SK-N-SH treated with all-trans-retinoic acid at 6 μM for 48 hours (cell line): ENCODE data around the gene RPS23.

Experiments used
- BACH2 ChIP-seq: fragments of 250-450 bp; sonication (Bioruptor Pico); IDR thresholded peaks from 2 replicates; pipeline ENCODE4 v1.9.0; 2021; ENCODE audit warnings: mild to moderate bottlenecking, borderline replicate concordance
- GLIS3 ChIP-seq: fragments of 250-450 bp; sonication (Bioruptor Pico); IDR thresholded peaks from 2 replicates; pipeline ENCODE4 v1.5.0; 2020; ENCODE audit warnings: mild to moderate bottlenecking, moderate library complexity
- ZFP30 ChIP-seq: fragments of 450-650 bp; formaldehyde crosslinking; IDR thresholded peaks from 2 replicates; pipeline ENCODE4 v1.5.0; 2022; ENCODE audit warnings: mild to moderate bottlenecking, moderate library complexity
- ZNF565 ChIP-seq: fragments of 450-650 bp; formaldehyde crosslinking; conservative IDR thresholded peaks from 2 replicates; pipeline ENCODE4 v1.5.0; 2020; ENCODE audit warnings: low read depth, mild to moderate bottlenecking, moderate library complexity
- ZNF70 ChIP-seq: fragments of 450-650 bp; formaldehyde crosslinking; IDR thresholded peaks from 2 replicates; pipeline ENCODE4 v1.5.0; 2020; ENCODE audit warnings: mild to moderate bottlenecking, moderate library complexity
- TF ChIP-seq, protein P1 (sequence below): fragments of 250-450 bp; sonication (Bioruptor Pico); IDR thresholded peaks from 2 replicates; pipeline ENCODE4 v1.8.0; 2021; ENCODE audit warnings: low read depth, mild to moderate bottlenecking, moderate library complexity, borderline replicate concordance
- TF ChIP-seq, protein P2 (sequence below): fragments of 250-450 bp; sonication (Bioruptor Pico); IDR thresholded peaks from 2 replicates; pipeline ENCODE4 v1.5.1; 2020; ENCODE audit warnings: low read depth, mild to moderate bottlenecking, moderate library complexity

DNA sequence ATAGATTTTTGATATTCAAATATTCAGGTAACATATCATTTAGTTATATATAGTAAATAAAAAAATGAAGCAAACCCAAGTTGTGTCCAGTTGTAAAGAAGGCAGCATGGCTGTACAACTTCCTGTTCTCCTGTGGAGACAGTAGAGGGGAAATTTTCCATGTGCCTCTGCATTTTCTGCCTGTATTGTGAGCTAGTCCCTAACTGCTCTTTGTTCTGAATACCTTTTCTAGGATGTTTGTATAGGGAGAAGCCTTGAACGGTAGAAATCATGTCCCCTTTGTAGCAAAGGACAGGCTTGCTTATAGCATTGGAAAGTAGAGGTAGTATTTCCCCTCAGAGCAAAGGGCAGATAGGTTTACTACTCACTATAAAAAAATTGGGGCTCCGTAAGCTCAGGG, 13.3 kb upstream of the RPS23 start:
- no peak for TF ChIP-seq ZFP30 (CRISPR knock-in tag)
- TF ChIP-seq, protein P1, sequence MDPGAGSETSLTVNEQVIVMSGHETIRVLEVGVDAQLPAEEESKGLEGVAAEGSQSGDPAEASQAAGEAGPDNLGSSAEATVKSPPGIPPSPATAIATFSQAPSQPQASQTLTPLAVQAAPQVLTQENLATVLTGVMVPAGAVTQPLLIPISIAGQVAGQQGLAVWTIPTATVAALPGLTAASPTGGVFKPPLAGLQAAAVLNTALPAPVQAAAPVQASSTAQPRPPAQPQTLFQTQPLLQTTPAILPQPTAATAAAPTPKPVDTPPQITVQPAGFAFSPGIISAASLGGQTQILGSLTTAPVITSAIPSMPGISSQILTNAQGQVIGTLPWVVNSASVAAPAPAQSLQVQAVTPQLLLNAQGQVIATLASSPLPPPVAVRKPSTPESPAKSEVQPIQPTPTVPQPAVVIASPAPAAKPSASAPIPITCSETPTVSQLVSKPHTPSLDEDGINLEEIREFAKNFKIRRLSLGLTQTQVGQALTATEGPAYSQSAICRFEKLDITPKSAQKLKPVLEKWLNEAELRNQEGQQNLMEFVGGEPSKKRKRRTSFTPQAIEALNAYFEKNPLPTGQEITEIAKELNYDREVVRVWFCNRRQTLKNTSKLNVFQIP, result no peak
- no peak for TF ChIP-seq GLIS3 (CRISPR knock-in tag)
- TF ChIP-seq ZNF565 (CRISPR knock-in tag), result no peak
- TF ChIP-seq ZNF70, result no peak
- TF ChIP-seq BACH2, result no peak
- TF ChIP-seq, protein P2, sequence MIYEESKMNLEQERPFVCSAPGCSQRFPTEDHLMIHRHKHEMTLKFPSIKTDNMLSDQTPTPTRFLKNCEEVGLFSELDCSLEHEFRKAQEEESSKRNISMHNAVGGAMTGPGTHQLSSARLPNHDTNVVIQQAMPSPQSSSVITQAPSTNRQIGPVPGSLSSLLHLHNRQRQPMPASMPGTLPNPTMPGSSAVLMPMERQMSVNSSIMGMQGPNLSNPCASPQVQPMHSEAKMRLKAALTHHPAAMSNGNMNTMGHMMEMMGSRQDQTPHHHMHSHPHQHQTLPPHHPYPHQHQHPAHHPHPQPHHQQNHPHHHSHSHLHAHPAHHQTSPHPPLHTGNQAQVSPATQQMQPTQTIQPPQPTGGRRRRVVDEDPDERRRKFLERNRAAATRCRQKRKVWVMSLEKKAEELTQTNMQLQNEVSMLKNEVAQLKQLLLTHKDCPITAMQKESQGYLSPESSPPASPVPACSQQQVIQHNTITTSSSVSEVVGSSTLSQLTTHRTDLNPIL (CRISPR knock-in tag), result no peak
